Suprapubic skin (tissue), 4 donors: ENCODE results near the gene TTLL5. TPM values are rescaled to one million over a fixed set of nuclear protein-coding genes. Genes with fewer than 3 reads are reported as not detected.

Experiments
- DNase-seq, 2 donors: peaks; one replicate each; pipeline ENCODE4 v3.0.0-alpha.2; 2019; ENCODE audit warnings: low spot score in 2 of 2
- H3K27ac ChIP-seq: fragments of 200-600 bp; sonication (generic); one replicate; pipeline ENCODE4 v1.5.1; 2019
- H3K27me3 ChIP-seq: fragments of 200-600 bp; sonication (generic); one replicate; pipeline ENCODE4 v1.5.1; 2019
- H3K36me3 ChIP-seq: fragments of 200-600 bp; sonication (generic); one replicate; pipeline ENCODE4 v1.5.1; 2019
- H3K4me1 ChIP-seq: fragments of 200-600 bp; sonication (generic); one replicate; pipeline ENCODE4 v1.5.1; 2019
- H3K4me3 ChIP-seq: fragments of 200-600 bp; sonication (generic); one replicate; pipeline ENCODE4 v1.5.1; 2019; ENCODE audit warnings: mild to moderate bottlenecking
- H3K9me3 ChIP-seq: fragments of 200-600 bp; sonication (generic); one replicate; pipeline ENCODE4 v1.5.1; 2019
- CTCF ChIP-seq, 2 donors: fragments of 200-600 bp in 1 of 2; fragments of 450-650 bp in 1 of 2; sonication (generic) in 1 of 2; IDR thresholded peaks; one replicate each; pipeline ENCODE4 v1.5.1; 2016 to 2019; ENCODE audit warnings: antibody characterized with exemption in 2 of 2, mild to moderate bottlenecking in 1 of 2, moderate library complexity in 1 of 2
- EP300 ChIP-seq: sonication (generic); formaldehyde crosslinking; IDR thresholded peaks from one replicate; pipeline ENCODE4 v1.6.1; 2017; ENCODE audit warnings: antibody characterized with exemption
- POLR2A ChIP-seq, 2 donors: fragments of 450-650 bp; IDR thresholded peaks; one replicate each; pipeline ENCODE4 v1.6.1; 2017; ENCODE audit warnings: antibody characterized with exemption in 2 of 2, mild to moderate bottlenecking in 2 of 2, moderate library complexity in 2 of 2
- POLR2AphosphoS5 ChIP-seq, 3 donors: sonication (generic); formaldehyde crosslinking; IDR thresholded peaks; one replicate each; pipeline ENCODE4 v1.6.1; 2017; ENCODE audit warnings: antibody characterized with exemption in 3 of 3
- WGBS: methylation state at CpG from one replicate; pipeline ENCODE4 v1.1.5; 2018; 5-methylcytosine and 5-hydroxymethylcytosine counted together
- total RNA-seq, 4 donors: library from RNA; depleted of rRNA; stranded (reverse); fragments of >200 nt; gene quantifications; one replicate each; pipeline ENCODE4 v1.1.0, GENCODE V29; 2016

TTLL5 gene
- total RNA-seq, 4 donors from 2014 or later, result 24.4 to 56.4 (median 34.8) TPM

GRCh38 chr14:75885829-75886228, 224.8 kb downstream of the TTLL5 start:
- Histone ChIP-seq H3K4me1 (peaks cover 4% of the 10 kb centered on the region), H3K36me3 (peaks cover 2% of the 10 kb centered on the region), H3K4me3 (no peak overlapping the region), H3K27ac (peak overlapping the region; percentile 38), H3K27me3 (no peaks in the 10 kb centered on the region), H3K9me3 (no peaks in the 10 kb centered on the region)
- no peak for TF ChIP-seq CTCF (IDR thresholded peaks at IDR 0.05)
- no peak for TF ChIP-seq POLR2AphosphoS5 (IDR thresholded peaks at IDR 0.05)
- WGBS, result 64% methylated on average over 2 of the region's 2 CpGs
- DNase-seq, result no peak

- H3K27me3 ChIP-seq, result no peaks in the 10 kb centered on the region
- H3K9me3 ChIP-seq, result no peaks in the 10 kb centered on the region
- H3K4me3 ChIP-seq, result no peak overlapping the region
- 66% methylated on average over 5 of the region's 5 CpGs for WGBS
- H3K4me1 ChIP-seq, result peaks cover 4% of the 10 kb centered on the region
- peaks cover 2% of the 10 kb centered on the region for H3K36me3 ChIP-seq
- peak overlapping the region; percentile 24 for H3K27ac ChIP-seq
- no peak for TF ChIP-seq EP300
- no peak for TF ChIP-seq POLR2A (IDR thresholded peaks at IDR 0.05)
- no peak for TF ChIP-seq CTCF (IDR thresholded peaks at IDR 0.05)
- DNase-seq, result no peak
These were observed 225.7 kb downstream of the TTLL5 start for GRCh38 chr14:75886636-75887348.

GRCh38 chr14:75888945-75889344, 227.9 kb downstream of the TTLL5 start:
- WGBS, result 92% methylated on average over 2 of the region's 2 CpGs
- H3K4me1 ChIP-seq, result peaks cover 4% of the 10 kb centered on the region
- peaks cover 2% of the 10 kb centered on the region for H3K36me3 ChIP-seq
- no peaks in the 10 kb centered on the region for H3K9me3 ChIP-seq
- no peaks in the 10 kb centered on the region for H3K27me3 ChIP-seq
- H3K27ac ChIP-seq, result no peak overlapping the region
- no peak overlapping the region for H3K4me3 ChIP-seq
- no peak for DNase-seq
- TF ChIP-seq POLR2A (IDR thresholded peaks at IDR 0.05) (no peak), CTCF (IDR thresholded peaks at IDR 0.05) (no peak), POLR2AphosphoS5 (IDR thresholded peaks at IDR 0.05) (no peak), EP300 (no peak)

GRCh38 chr14:75896341-75896740, 235.3 kb downstream of the TTLL5 start:
- DNase-seq, result no peak
- TF ChIP-seq POLR2AphosphoS5 (IDR thresholded peaks at IDR 0.05), result no peak
- no peak for TF ChIP-seq EP300
- TF ChIP-seq CTCF (IDR thresholded peaks at IDR 0.05), result no peak
- TF ChIP-seq POLR2A (IDR thresholded peaks at IDR 0.05), result no peak
- 92% methylated on average over 2 of the region's 2 CpGs for WGBS
- no peaks in the 10 kb centered on the region for H3K9me3 ChIP-seq
- H3K27me3 ChIP-seq, result no peaks in the 10 kb centered on the region
- H3K4me3 ChIP-seq, result no peak overlapping the region
- no peak overlapping the region for H3K27ac ChIP-seq
- no peaks in the 10 kb centered on the region for H3K4me1 ChIP-seq
- no peaks in the 10 kb centered on the region for H3K36me3 ChIP-seq

GRCh38 chr14:75904311-75904710, 243.3 kb downstream of the TTLL5 start:
- Histone ChIP-seq H3K27me3 (no peaks in the 10 kb centered on the region), H3K9me3 (no peaks in the 10 kb centered on the region), H3K4me1 (peaks cover 3% of the 10 kb centered on the region), H3K27ac (no peak overlapping the region), H3K36me3 (peaks cover 3% of the 10 kb centered on the region), H3K4me3 (no peak overlapping the region)
- TF ChIP-seq EP300 (no peak), POLR2A (IDR thresholded peaks at IDR 0.05) (no peak), CTCF (IDR thresholded peaks at IDR 0.05) (no peak), POLR2AphosphoS5 (IDR thresholded peaks at IDR 0.05) (no peak)
- WGBS, result 83% methylated on average over 3 of the region's 3 CpGs
- DNase-seq, result no peak
